Activated CD8-positive, alpha-beta T cell treated with anti-CD3 and anti-CD28 coated beads, Interleukin-2, amount 10 ng/mL, durations not matched to agents 7 days and 5 days (primary cell): ENCODE results near the gene HSPA12B. TPM values are rescaled to one million over a fixed set of nuclear protein-coding genes. Genes with fewer than 3 reads are reported as not detected.
A peak's percentile ranks its signal among the peaks of the same experiment; 100 is the strongest.
"Not testable (repeated sequence)": the region's sequence is repeated elsewhere in the genome, so short reads cannot be mapped to it uniquely, and the experiment has no call there.

Experiments
- ATAC-seq: fragments of 150-1000 bp; cut with Tn5 transposase; one replicate; pipeline ENCODE4 v1.10.0; 2021; ENCODE audit warnings: moderate library complexity
- CTCF ChIA-PET: fragments of 350-600 bp; sonication (Branson Sonifier 250); formaldehyde crosslinking; loops from one replicate; lab custom pipeline; 2021; ENCODE audit warnings: antibody characterized with exemption; lab: Charles Lee
- POLR2A ChIA-PET: fragments of 350-600 bp; sonication (Branson Sonifier 250); formaldehyde crosslinking; loops from one replicate; lab custom pipeline; 2021; ENCODE audit warnings: antibody characterized with exemption; lab: Charles Lee
- DNase-seq: peaks from one replicate; pipeline ENCODE4 v3.0.0-alpha.2; 2020
- H3K27ac Mint-ChIP-seq: one replicate; pipeline ENCODE4 v1.8.0; 2021; ENCODE audit warnings: mild to moderate bottlenecking, mixed read lengths
- H3K27me3 Mint-ChIP-seq: one replicate; pipeline ENCODE4 v1.8.0; 2021; ENCODE audit warnings: low read depth, mixed read lengths
- H3K36me3 Mint-ChIP-seq: one replicate; pipeline ENCODE4 v1.8.0; 2021; ENCODE audit warnings: low read depth, mixed read lengths
- H3K4me1 Mint-ChIP-seq: one replicate; pipeline ENCODE4 v1.8.0; 2021; ENCODE audit warnings: low read depth, mixed read lengths
- H3K4me3 Mint-ChIP-seq: one replicate; pipeline ENCODE4 v1.8.0; 2021; ENCODE audit warnings: mild to moderate bottlenecking, mixed read lengths
- H3K9me3 Mint-ChIP-seq: one replicate; pipeline ENCODE4 v1.8.0; 2022; ENCODE audit warnings: mixed read lengths; ENCODE audit not compliant: insufficient read depth
- total RNA-seq, 2 experiments: library from RNA; stranded (reverse); gene quantifications; one replicate each; pipeline ENCODE4 v1.2.3, GENCODE V29; 2021

Gene HSPA12B
- total RNA-seq, 2 experiments from 2014 or later, result not detected

DNA sequence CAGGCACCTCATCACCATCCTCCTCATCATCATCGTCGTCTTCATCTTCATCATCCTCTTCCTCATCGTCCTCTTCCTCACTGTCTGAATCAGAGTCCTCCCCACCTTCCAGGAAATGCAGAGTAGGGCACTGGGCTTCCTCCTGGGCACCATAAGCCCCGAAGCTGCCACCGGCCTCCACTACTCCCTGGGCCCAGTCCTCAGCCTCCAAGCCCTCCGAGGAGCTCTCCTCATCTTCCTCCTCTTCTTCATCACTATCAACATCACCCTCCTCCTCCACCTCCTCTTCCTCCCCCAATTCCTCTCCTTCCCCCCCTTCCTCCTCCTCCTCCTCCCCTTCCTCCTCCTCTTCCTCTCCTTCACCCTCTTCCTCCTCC is 52.4 kb downstream of the HSPA12B start:
- Mint-ChIP-seq H3K27ac (peak overlapping the region; percentile 51), H3K36me3 (peaks cover 17% of the 10 kb centered on the region), H3K27me3 (peaks cover 7% of the 10 kb centered on the region), H3K4me3 (peak overlapping the region; percentile 49), H3K9me3 (no peaks in the 10 kb centered on the region), H3K4me1 (peaks cover 58% of the 10 kb centered on the region)
- ChIA-PET CTCF (interaction anchor here (9.6 kb wide), 1 partner anchor 34 kb away, joined by 126 read pairs; the partner anchor contains the start of gene AP5S1), POLR2A (interaction anchor here (0.9 to 1.2 kb wide), 2 partner anchors 9 to 11 kb away, joined by 3 to 5 read pairs; partner anchors contain the start of gene CDC25B)
- ATAC-seq (no peak), DNase-seq (no peak)

DNA sequence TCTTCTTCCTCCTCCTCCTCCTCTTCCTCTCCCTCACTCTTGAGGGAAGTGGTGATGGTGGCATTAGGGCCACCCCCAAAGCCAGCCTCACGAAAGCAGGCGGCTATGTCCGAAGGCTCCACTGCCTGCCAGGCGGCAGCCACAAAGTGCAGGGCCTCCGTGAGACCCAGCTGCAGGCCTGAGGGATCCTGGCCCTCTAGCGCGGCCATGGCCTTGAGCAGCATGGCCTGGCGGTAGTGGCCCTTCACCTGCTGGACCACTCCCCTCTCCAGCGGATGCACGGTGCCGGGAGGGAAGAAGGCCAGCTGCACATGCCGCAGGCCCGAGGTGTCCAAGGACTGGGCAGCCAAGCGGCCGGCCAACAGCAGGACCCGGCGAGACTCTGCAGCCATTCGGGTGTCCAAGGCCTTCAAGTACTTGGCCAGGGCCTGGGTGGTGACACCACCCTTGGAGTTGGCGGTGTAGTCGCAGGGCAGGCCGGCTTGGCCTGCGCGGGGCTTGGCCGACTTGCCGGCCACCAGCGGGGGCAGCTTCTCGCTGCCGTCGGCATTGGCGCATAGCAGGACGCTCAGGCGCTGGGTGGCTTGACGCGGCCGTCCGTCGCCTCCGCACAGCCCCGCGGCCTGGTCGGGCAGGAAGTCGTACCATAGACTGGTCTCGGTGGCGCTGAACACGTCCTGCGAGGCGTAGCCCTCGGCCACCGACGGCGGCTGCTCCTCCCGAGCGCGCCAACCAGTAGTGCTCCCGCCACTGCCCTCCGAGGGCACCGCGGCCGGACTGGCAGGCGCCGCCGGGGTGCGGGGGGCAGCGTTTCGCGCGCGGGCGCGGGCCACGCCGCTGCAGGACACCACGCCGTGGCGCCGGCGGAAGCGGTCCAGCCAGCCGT is 53.0 kb downstream of the HSPA12B start:
- H3K27me3 Mint-ChIP-seq, result peaks cover 3% of the 10 kb centered on the region
- ChIA-PET POLR2A (interaction anchor here (0.6 to 4.5 kb wide), 7 partner anchors 8 to 35 kb away, joined by 3 to 44 read pairs (median 7); partner anchors contain the start of genes ADISSP, AP5S1 and CDC25B), CTCF (interaction anchor here (0.5 to 9.6 kb wide), 12 partner anchors 10 to 227 kb away, joined by 3 to 126 read pairs (median 5); partner anchors contain the start of genes ADISSP, AP5S1 and CDC25B)
- peaks cover 57% of the 10 kb centered on the region for H3K4me1 Mint-ChIP-seq
- no peak overlapping the region for H3K27ac Mint-ChIP-seq
- ATAC-seq (no peak), DNase-seq (no peak)
- no peaks in the 10 kb centered on the region for H3K9me3 Mint-ChIP-seq
- peak overlapping the region; percentile 49 for H3K4me3 Mint-ChIP-seq
- peaks cover 17% of the 10 kb centered on the region for H3K36me3 Mint-ChIP-seq

DNA sequence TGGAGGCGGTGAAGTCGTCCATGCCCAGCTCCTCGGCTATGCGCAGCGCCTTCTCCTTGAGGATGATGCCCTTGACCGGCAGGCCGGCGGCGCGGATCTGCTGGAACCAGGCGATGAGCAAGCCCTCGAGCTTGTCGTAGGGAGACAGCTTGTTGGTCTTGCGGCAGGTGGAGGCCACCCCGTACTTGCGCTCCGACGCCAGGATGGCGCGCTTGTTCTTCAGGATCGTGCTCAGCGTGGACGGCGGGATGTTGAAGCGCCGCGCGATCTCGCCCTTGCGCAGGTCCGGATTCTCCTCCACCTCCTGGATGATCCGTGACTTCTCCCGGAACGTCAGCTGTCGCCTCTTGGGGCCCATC is 53.6 kb downstream of the HSPA12B start:
- H3K27ac Mint-ChIP-seq, result peak overlapping the region; percentile 85
- POLR2A ChIA-PET, result interaction anchor here (0.6 to 4.5 kb wide), 11 partner anchors 8 to 69 kb away, joined by 3 to 44 read pairs (median 5); partner anchors contain the start of genes ADISSP, AP5S1 and CDC25B
- peak overlapping the region; percentile 81 for H3K4me3 Mint-ChIP-seq
- H3K27me3 Mint-ChIP-seq, result no peaks in the 10 kb centered on the region
- H3K36me3 Mint-ChIP-seq, result peaks cover 17% of the 10 kb centered on the region
- CTCF ChIA-PET, result interaction anchor here (0.5 to 9.6 kb wide), 19 partner anchors 9 to 226 kb away, joined by 3 to 126 read pairs (median 3); partner anchors contain the start of genes ADISSP, AP5S1 and CDC25B
- no peaks in the 10 kb centered on the region for H3K9me3 Mint-ChIP-seq
- peaks cover 51% of the 10 kb centered on the region for H3K4me1 Mint-ChIP-seq
- peak; percentile 34 for ATAC-seq
- DNase-seq, result peak; percentile 62

DNA sequence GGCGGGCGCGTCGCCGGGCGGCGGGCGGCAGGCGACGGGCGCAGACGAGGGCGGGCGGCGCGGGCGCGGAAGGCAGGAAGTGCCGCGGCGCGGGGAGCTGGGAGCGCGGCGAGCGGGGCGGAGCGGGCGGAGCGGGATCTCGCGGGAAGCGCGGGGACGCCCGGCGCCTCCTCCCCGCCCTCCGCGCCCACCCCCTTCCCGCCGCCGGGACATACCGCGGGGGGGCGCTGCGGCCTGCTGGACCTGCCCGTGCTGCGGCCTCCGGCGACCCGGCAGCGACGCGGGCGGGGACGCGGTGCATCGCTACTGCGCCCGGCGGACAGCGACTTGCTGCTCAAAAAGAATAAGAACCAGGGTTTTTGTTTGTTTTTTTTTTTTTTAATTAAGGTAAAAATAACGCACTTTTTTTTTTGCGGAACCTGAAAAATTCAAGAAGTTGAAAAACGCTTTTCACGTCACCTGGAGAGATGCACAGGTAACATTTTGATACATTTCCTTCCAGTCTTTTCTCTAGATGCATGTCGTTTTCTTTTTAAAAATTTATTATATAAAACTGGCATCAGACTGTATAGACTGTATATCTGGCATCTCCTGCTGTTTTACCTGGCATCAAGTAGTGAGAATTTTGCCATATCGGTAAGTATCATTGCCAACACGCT is 54.3 kb downstream of the HSPA12B start, which contains the start of gene CENPB:
CENPB (minus strand) TSS at position 76 of the 659 bp plus-strand sequence. CDS start 257 bp downstream, outside the sequence.
- peak; percentile 91 for DNase-seq
- peak within 1 kb of the TSS; percentile 81 for H3K4me3 Mint-ChIP-seq
- peak; percentile 94 for ATAC-seq
- ChIA-PET POLR2A (interaction anchor here (0.6 to 4.5 kb wide), 12 partner anchors 8 to 94 kb away, joined by 3 to 44 read pairs (median 4); partner anchors contain the start of genes ADISSP, AP5S1 and CDC25B), CTCF (interaction anchor here (0.5 to 9.6 kb wide), 26 partner anchors 8 to 299 kb away, joined by 3 to 126 read pairs (median 3); partner anchors contain the start of genes ADISSP, AP5S1 and CDC25B)
- H3K4me1 Mint-ChIP-seq, result peaks cover 45% of the 10 kb centered on the region
- H3K36me3 Mint-ChIP-seq, result peaks cover 17% of the 10 kb centered on the region
- H3K27ac Mint-ChIP-seq, result peak within 1 kb of the TSS; percentile 85
- no peaks in the 10 kb centered on the region for H3K27me3 Mint-ChIP-seq
- H3K9me3 Mint-ChIP-seq, result no peaks in the 10 kb centered on the region

DNA sequence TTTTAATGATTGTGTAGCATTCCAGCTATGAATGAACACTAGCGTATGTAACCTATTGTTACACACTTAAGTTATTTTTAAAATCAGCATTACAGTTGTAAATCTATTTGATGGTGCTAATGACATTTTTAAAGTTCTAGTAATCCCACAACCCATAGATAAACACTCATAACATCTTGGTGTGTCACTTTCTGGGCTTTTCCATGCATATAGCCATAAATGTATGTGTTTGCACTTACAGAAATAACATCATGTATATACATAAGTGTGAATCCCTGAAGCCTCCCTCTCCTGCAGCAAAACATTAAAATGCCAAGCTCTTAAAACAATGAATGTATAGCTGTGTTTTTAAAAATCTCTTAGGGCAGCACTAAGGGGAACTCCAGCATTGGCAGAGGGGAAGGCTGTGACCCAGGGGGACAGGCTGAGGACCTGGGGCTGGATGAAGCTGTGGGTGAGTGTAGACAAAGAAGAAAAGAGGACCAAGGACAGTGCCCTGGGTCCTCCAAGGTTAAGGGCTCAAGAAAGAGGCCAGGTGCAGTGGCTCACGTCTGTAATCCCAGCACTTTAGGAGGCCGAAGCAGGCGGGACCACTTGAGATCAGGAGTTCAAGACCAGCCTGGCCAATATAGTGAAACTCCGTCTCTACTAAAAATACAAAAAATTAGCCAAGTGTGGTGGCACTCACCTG is 55.0 kb downstream of the HSPA12B start:
- Mint-ChIP-seq H3K27me3 (no peaks in the 10 kb centered on the region), H3K9me3 (no peaks in the 10 kb centered on the region), H3K27ac (no peak overlapping the region), H3K36me3 (peaks cover 16% of the 10 kb centered on the region), H3K4me3 (peak overlapping the region; percentile 72), H3K4me1 (peaks cover 45% of the 10 kb centered on the region)
- ChIA-PET CTCF (interaction anchor here (0.8 to 9.6 kb wide), 14 partner anchors 8 to 298 kb away, joined by 3 to 126 read pairs (median 4); partner anchors contain the start of genes ADISSP, AP5S1 and CDC25B), POLR2A (interaction anchor here (0.7 to 4.5 kb wide), 4 partner anchors 8 to 94 kb away, joined by 3 to 44 read pairs (median 8); partner anchors contain the start of genes AP5S1 and CDC25B)
- no peak for ATAC-seq
- no peak for DNase-seq

- ChIA-PET POLR2A (interaction anchor here (4.5 kb wide), 1 partner anchor 32 kb away, joined by 44 read pairs; the partner anchor contains the start of gene AP5S1), CTCF (interaction anchor here (1.6 to 9.6 kb wide), 3 partner anchors 30 to 97 kb away, joined by 4 to 126 read pairs (median 20); partner anchors contain the start of gene AP5S1)
- Mint-ChIP-seq H3K9me3 (no peaks in the 10 kb centered on the region), H3K4me1 (peaks cover 36% of the 10 kb centered on the region), H3K4me3 (peak overlapping the region; percentile 4), H3K36me3 (peaks cover 8% of the 10 kb centered on the region), H3K27ac (no peak overlapping the region), H3K27me3 (no peaks in the 10 kb centered on the region)
- DNase-seq (no peak), ATAC-seq (no peak)
Measured at GRCh38 chr20:3788685-3789155, 56.2 kb downstream of the HSPA12B start.

GRCh38 chr20:3789201-3789600 is 56.7 kb downstream of the HSPA12B start:
- ChIA-PET POLR2A (interaction anchor here (4.5 kb wide), 1 partner anchor 32 kb away, joined by 44 read pairs; the partner anchor contains the start of gene AP5S1), CTCF (interaction anchor here (2.8 to 9.6 kb wide), 2 partner anchors 29 to 67 kb away, joined by 20 to 126 read pairs; partner anchors contain the start of gene AP5S1)
- H3K27me3 Mint-ChIP-seq, H3K27ac Mint-ChIP-seq, H3K36me3 Mint-ChIP-seq, H3K9me3 Mint-ChIP-seq, ATAC-seq, H3K4me3 Mint-ChIP-seq, DNase-seq: not testable (repeated sequence)
- H3K4me1 Mint-ChIP-seq, result peaks cover 35% of the 10 kb centered on the region

DNA sequence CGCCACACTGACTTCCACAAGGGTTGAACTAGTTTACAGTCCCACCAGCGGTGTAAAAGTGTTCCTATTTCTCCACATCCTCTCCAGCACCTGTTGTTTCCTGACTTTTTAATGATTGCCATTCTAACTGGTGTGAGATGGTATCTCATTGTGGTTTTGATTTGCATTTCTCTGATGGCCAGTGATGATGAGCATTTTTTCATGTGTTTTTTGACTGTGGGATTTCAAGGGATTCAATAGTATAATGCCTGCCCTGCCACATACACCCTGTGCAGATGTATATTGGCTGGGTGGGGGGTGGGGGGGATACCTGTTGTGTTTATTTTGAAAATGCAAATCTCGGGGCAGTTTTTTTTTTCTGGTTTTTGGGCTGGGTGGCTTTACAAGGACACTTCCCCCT is 61.7 kb downstream of the HSPA12B start:
- POLR2A ChIA-PET, result interaction anchor here (2.1 kb wide), 1 partner anchor 8 kb away, joined by 12 read pairs; the partner anchor contains the start of gene CENPB
- peaks cover 30% of the 10 kb centered on the region for H3K36me3 Mint-ChIP-seq
- DNase-seq, H3K9me3 Mint-ChIP-seq, H3K27ac Mint-ChIP-seq, H3K27me3 Mint-ChIP-seq, ATAC-seq: not testable (repeated sequence)
- H3K4me1 Mint-ChIP-seq, result peaks cover 26% of the 10 kb centered on the region
- H3K4me3 Mint-ChIP-seq, result peak overlapping the region; percentile 49
- CTCF ChIA-PET, result interaction anchor here (2.6 kb wide), 2 partner anchors 7 to 25 kb away, joined by 8 to 29 read pairs; partner anchors contain the start of genes AP5S1 and CENPB

DNA sequence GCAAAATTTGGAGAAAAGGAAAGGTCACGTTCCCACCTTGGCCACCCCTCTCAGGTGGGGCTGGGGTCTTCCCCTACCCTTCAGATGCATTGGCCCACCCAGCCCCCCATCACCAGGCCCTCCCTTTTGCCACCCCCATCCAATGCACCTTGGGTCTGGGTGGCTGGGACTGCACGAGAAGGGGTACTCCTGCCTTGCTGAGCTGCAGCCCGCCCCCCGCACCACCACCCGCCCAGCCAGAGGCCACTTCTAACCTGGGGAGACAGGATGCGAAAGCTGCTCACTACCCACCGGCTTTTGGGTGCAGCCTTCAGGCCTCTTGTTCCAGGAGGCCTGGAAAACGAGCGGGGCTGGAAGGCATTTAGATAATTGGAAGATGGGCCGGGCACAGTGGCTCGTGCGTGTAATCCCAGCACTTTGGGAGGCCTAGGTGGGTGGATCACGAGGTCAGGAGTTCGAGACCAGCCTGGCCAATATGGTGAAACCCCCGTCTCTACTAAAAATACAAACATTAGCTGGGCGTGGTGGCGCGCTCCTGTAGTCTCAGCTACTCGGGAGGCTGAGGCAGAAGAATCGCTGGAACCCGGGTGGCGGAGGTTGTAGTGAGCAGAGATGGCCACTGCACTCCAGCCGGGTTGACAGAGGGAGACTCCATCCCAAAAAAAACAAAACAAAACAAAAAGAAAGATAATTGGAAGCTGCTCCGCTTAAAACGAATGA is 62.4 kb downstream of the HSPA12B start:
- H3K9me3 Mint-ChIP-seq, result no peaks in the 10 kb centered on the region
- ChIA-PET CTCF (interaction anchor here (0.5 to 2.6 kb wide), 5 partner anchors 8 to 837 kb away, joined by 3 to 29 read pairs (median 4); partner anchors contain the start of genes AP5S1 and CENPB), POLR2A (interaction anchor here (0.6 to 3.1 kb wide), 5 partner anchors 8 to 24 kb away, joined by 3 to 44 read pairs (median 12); partner anchors contain the start of genes AP5S1 and CENPB)
- DNase-seq, result no peak
- peaks cover 37% of the 10 kb centered on the region for H3K36me3 Mint-ChIP-seq
- peaks cover 33% of the 10 kb centered on the region for H3K4me1 Mint-ChIP-seq
- H3K27ac Mint-ChIP-seq, result peak overlapping the region; percentile 98
- H3K27me3 Mint-ChIP-seq, result no peaks in the 10 kb centered on the region
- H3K4me3 Mint-ChIP-seq, result peak overlapping the region; percentile 93
- no peak for ATAC-seq
